Fibroblast of upper back skin (primary cell): Measurements from ENCODE around the gene CALR3.
"Not testable (repeated sequence)": the region's sequence is repeated elsewhere in the genome, so short reads cannot be mapped to it uniquely, and the experiment has no call there.

Source experiments
- DNase-seq: peaks from one replicate; pipeline ENCODE4 v3.0.0-alpha.2; 2013

The CALR3 gene

GRCh38 chr19:16496613-16496983 lies 631 bp upstream of the CALR3 start:
- peak; percentile 35 for DNase-seq

- peak; percentile 10 for DNase-seq
Measured at GRCh38 chr19:16486476-16486875, 9.5 kb downstream of the CALR3 start.

- DNase-seq, result no peak
Measured at GRCh38 chr19:16482745-16483144, 13.2 kb downstream of the CALR3 start.

GRCh38 chr19:16477311-16477710 lies 18.7 kb downstream of the CALR3 start:
- DNase-seq, result no peak

- DNase-seq, result no peak
Measured at GRCh38 chr19:16476401-16476800, 19.6 kb downstream of the CALR3 start.

GRCh38 chr19:16473875-16474392 lies 22.0 kb downstream of the CALR3 start:
- no peak for DNase-seq

GRCh38 chr19:16472992-16473391 lies 23.0 kb downstream of the CALR3 start:
- DNase-seq, result no peak

GRCh38 chr19:16472559-16472899 lies 23.4 kb downstream of the CALR3 start:
- not testable (repeated sequence) for DNase-seq

- peak; percentile 30 for DNase-seq
Measured at GRCh38 chr19:16470911-16471811, 24.8 kb downstream of the CALR3 start.

GRCh38 chr19:16470541-16470910 lies 25.4 kb downstream of the CALR3 start:
- DNase-seq, result no peak

- no peak for DNase-seq
Measured at GRCh38 chr19:16467581-16467980, 28.4 kb downstream of the CALR3 start.

GRCh38 chr19:16466802-16467427 lies 29.1 kb downstream of the CALR3 start:
- DNase-seq, result not testable (repeated sequence)

GRCh38 chr19:16465239-16465638 lies 30.7 kb downstream of the CALR3 start:
- DNase-seq, result no peak

GRCh38 chr19:16463991-16464575 lies 31.9 kb downstream of the CALR3 start:
- no peak for DNase-seq

GRCh38 chr19:16463341-16463990 lies 32.5 kb downstream of the CALR3 start:
- no peak for DNase-seq

- no peak for DNase-seq
Measured at GRCh38 chr19:16462757-16463250, 33.2 kb downstream of the CALR3 start.

- no peak for DNase-seq
Measured at GRCh38 chr19:16461630-16462051, 34.3 kb downstream of the CALR3 start.

- no peak for DNase-seq
Measured at GRCh38 chr19:16460454-16460853, 35.5 kb downstream of the CALR3 start.

GRCh38 chr19:16459680-16460079 lies 36.3 kb downstream of the CALR3 start:
- DNase-seq, result no peak

GRCh38 chr19:16458391-16459341 lies 37.3 kb downstream of the CALR3 start:
- no peak for DNase-seq

GRCh38 chr19:16457954-16458331 lies 38.0 kb downstream of the CALR3 start:
- DNase-seq, result no peak
